Measurements from ENCODE around the gene SPRN.
A peak's percentile ranks its signal among the peaks of the same experiment; 100 is the strongest.
"Not testable (repeated sequence)": the region's sequence is repeated elsewhere in the genome, so short reads cannot be mapped to it uniquely, and the experiment has no call there.

The SPRN gene

GRCh38 chr10:133384071-133384470 is 40.4 kb downstream of the SPRN start:
- DNase-seq = no peak

- no peak for DNase-seq
Observed at GRCh38 chr10:133383551-133383950, 40.9 kb downstream of the SPRN start.

GRCh38 chr10:133381036-133381435 is 43.4 kb downstream of the SPRN start:
- DNase-seq = no peak

GRCh38 chr10:133379801-133380666 is 44.4 kb downstream of the SPRN start:
- no peak for DNase-seq

- peak; percentile 62 for DNase-seq
Observed at GRCh38 chr10:133379152-133379800, 45.1 kb downstream of the SPRN start, which contains the start of gene PAOX. Gene PAOX (plus strand): TSS chr10:133379262. CDS start chr10:133379317, 55 bp downstream.

- peak; percentile 51 for DNase-seq
Observed at GRCh38 chr10:133378251-133379096, 46.0 kb downstream of the SPRN start.

GRCh38 chr10:133377818-133378250 is 46.6 kb downstream of the SPRN start:
- no peak for DNase-seq

- no peak for DNase-seq
Observed at GRCh38 chr10:133377025-133377817, 47.2 kb downstream of the SPRN start.

- not testable (repeated sequence) for DNase-seq
Observed at GRCh38 chr10:133376183-133376582, 48.2 kb downstream of the SPRN start.

- DNase-seq = no peak
Observed at GRCh38 chr10:133375357-133376115, 48.9 kb downstream of the SPRN start.

GRCh38 chr10:133373174-133374090 is 51.0 kb downstream of the SPRN start, which contains the start of gene ECHS1:
Gene ECHS1 (minus strand): TSS chr10:133373354. CDS start chr10:133373333, 21 bp downstream.
- peak; percentile 95 for DNase-seq

GRCh38 chr10:133372507-133372906 is 51.9 kb downstream of the SPRN start:
- DNase-seq = no peak

All from stimulated activated CD4-positive, alpha-beta T cell treated with anti-CD3 and anti-CD28 coated beads, Interleukin-12 subunit alpha, Interleukin-12 subunit beta, amount 100 ng/mL, for 4 hours (primary cell).